ENCODE measurements around the gene PHF21B.

GRCh38 chr22:44892803-44893730 is 116.7 kb downstream of the PHF21B start:
- TF ChIP-seq, protein P1, sequence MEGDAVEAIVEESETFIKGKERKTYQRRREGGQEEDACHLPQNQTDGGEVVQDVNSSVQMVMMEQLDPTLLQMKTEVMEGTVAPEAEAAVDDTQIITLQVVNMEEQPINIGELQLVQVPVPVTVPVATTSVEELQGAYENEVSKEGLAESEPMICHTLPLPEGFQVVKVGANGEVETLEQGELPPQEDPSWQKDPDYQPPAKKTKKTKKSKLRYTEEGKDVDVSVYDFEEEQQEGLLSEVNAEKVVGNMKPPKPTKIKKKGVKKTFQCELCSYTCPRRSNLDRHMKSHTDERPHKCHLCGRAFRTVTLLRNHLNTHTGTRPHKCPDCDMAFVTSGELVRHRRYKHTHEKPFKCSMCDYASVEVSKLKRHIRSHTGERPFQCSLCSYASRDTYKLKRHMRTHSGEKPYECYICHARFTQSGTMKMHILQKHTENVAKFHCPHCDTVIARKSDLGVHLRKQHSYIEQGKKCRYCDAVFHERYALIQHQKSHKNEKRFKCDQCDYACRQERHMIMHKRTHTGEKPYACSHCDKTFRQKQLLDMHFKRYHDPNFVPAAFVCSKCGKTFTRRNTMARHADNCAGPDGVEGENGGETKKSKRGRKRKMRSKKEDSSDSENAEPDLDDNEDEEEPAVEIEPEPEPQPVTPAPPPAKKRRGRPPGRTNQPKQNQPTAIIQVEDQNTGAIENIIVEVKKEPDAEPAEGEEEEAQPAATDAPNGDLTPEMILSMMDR (IDR thresholded peaks at IDR 0.05), result no peak
- TF ChIP-seq POLR2A (IDR thresholded peaks at IDR 0.05; ENCODE audit: low read depth), result no peak

All from esophagus muscularis mucosa (tissue), 3 donors.